MCF 10A (cell line): ENCODE results near the gene TTLL8. TPM values are rescaled to one million over a fixed set of nuclear protein-coding genes. Genes with fewer than 3 reads are reported as not detected.

Experiments used
- BruUV-seq: library from RNA; stranded (reverse); fragments of 400-500 nt; replicated peaks from 2 replicates; lab custom pipeline; 2021; lab: Mats Ljungman, UMichigan
- CTCF ChIA-PET: fragments of 300-600 bp; sonication (Branson Sonifier 250); formaldehyde crosslinking; extraction: SDS; loops from one replicate; lab custom pipeline; 2021; ENCODE audit warnings: antibody characterized with exemption, inconsistent platforms; lab: Yijun Ruan, JAX
- POLR2A ChIA-PET: fragments of 300-600, 350-650 bp; sonication (Branson Sonifier 250); formaldehyde crosslinking; extraction: SDS; loops from one replicate; lab custom pipeline; 2020; ENCODE audit warnings: antibody characterized with exemption, inconsistent platforms; lab: Yijun Ruan, JAX
- DNase-seq: peaks from one replicate; pipeline ENCODE4 v3.0.0-alpha.2; 2018; ENCODE audit not compliant: unreplicated experiment
- H3K27ac Mint-ChIP-seq: one replicate; pipeline ENCODE4 v1.8.0; 2022; ENCODE audit warnings: mild to moderate bottlenecking, low read depth, mixed read lengths; ENCODE audit not compliant: unreplicated experiment
- H3K27me3 Mint-ChIP-seq: one replicate; pipeline ENCODE4 v1.8.0; 2022; ENCODE audit warnings: mixed read lengths; ENCODE audit not compliant: insufficient read depth, unreplicated experiment
- H3K36me3 Mint-ChIP-seq: one replicate; pipeline ENCODE4 v1.8.0; 2022; ENCODE audit warnings: mild to moderate bottlenecking, moderate library complexity, mixed read lengths; ENCODE audit not compliant: insufficient read depth, unreplicated experiment
- H3K4me1 Mint-ChIP-seq: one replicate; pipeline ENCODE4 v1.8.0; 2022; ENCODE audit warnings: mixed read lengths; ENCODE audit not compliant: insufficient read depth, unreplicated experiment
- H3K4me3 Mint-ChIP-seq: one replicate; pipeline ENCODE4 v1.8.0; 2022; ENCODE audit warnings: mild to moderate bottlenecking, moderate library complexity, mixed read lengths; ENCODE audit not compliant: unreplicated experiment
- H3K9me3 Mint-ChIP-seq: one replicate; pipeline ENCODE4 v1.8.0; 2022; ENCODE audit warnings: mixed read lengths; ENCODE audit not compliant: unreplicated experiment
- intact Hi-C: fragments of 100-400 bp; cut with micrococcal nuclease; formaldehyde crosslinking; loops from 2 replicates; pipeline ENCODE4 v1.14.1; 2022
- total RNA-seq: library from RNA; stranded (reverse); gene quantifications from 2 replicates; pipeline ENCODE4 v1.2.3, GENCODE V29; 2022
- TF ChIP-seq, protein P1 (sequence below): fragments of 200-600 bp; IDR thresholded peaks from one replicate; pipeline ENCODE4 v1.8.0; 2022; ENCODE audit warnings: antibody characterized with exemption, mild to moderate bottlenecking; ENCODE audit not compliant: unreplicated experiment

TTLL8 gene
- total RNA-seq, 1 experiment from 2014 or later = not detected

DNA sequence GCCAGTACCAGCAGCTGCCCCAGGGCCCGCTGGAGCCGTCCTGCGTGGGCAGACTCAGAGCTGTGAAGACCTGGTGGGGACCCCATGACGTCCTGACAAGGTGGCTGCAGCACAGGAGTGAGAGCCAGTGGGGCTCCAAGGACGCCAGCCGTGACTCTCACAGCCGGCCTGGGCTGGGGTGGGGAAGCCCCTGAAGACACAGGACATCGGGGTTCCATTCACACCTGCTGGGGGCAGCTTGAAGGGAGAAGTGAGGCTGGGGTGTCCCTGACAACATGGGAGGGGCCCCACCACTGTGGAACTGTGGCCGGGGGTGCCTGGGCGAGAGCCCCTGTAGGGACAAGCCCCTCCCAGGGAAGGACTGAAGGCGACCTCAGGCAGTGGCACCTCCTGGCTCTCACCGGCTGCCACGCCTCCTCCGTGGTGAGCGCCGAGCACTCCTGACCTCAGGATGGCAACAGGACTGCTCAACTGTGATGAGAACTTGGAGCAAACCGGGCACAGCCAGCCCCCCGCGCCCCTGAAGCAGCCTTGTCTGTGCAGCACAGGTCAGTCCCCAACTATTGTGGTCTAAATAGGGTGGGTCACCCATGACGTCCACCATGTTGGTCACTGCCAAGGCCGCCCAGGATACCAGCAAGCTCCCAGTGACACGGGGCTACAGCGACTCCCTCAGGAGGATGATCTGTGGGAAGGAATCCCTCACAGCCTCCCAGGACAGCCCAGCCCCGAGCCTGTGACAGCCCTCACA is 22.8 kb downstream of the TTLL8 start:
- no peak for DNase-seq
- Mint-ChIP-seq H3K4me1 (no peaks in the 10 kb centered on the region), H3K9me3 (no peaks in the 10 kb centered on the region), H3K36me3 (no peaks in the 10 kb centered on the region), H3K27ac (no peak overlapping the region), H3K27me3 (no peaks in the 10 kb centered on the region), H3K4me3 (no peak overlapping the region)
- BruUV-seq = no TSS peak
- intact Hi-C loops = no loop called here
- ChIA-PET POLR2A (no interaction called here), CTCF (interaction anchor here (0.5 to 1.8 kb wide), 3 partner anchors 30 to 291 kb away, joined by 3 to 7 read pairs (median 6); no protein-coding TSS in a partner anchor)
- TF ChIP-seq, protein P1, sequence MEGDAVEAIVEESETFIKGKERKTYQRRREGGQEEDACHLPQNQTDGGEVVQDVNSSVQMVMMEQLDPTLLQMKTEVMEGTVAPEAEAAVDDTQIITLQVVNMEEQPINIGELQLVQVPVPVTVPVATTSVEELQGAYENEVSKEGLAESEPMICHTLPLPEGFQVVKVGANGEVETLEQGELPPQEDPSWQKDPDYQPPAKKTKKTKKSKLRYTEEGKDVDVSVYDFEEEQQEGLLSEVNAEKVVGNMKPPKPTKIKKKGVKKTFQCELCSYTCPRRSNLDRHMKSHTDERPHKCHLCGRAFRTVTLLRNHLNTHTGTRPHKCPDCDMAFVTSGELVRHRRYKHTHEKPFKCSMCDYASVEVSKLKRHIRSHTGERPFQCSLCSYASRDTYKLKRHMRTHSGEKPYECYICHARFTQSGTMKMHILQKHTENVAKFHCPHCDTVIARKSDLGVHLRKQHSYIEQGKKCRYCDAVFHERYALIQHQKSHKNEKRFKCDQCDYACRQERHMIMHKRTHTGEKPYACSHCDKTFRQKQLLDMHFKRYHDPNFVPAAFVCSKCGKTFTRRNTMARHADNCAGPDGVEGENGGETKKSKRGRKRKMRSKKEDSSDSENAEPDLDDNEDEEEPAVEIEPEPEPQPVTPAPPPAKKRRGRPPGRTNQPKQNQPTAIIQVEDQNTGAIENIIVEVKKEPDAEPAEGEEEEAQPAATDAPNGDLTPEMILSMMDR = no peak

DNA sequence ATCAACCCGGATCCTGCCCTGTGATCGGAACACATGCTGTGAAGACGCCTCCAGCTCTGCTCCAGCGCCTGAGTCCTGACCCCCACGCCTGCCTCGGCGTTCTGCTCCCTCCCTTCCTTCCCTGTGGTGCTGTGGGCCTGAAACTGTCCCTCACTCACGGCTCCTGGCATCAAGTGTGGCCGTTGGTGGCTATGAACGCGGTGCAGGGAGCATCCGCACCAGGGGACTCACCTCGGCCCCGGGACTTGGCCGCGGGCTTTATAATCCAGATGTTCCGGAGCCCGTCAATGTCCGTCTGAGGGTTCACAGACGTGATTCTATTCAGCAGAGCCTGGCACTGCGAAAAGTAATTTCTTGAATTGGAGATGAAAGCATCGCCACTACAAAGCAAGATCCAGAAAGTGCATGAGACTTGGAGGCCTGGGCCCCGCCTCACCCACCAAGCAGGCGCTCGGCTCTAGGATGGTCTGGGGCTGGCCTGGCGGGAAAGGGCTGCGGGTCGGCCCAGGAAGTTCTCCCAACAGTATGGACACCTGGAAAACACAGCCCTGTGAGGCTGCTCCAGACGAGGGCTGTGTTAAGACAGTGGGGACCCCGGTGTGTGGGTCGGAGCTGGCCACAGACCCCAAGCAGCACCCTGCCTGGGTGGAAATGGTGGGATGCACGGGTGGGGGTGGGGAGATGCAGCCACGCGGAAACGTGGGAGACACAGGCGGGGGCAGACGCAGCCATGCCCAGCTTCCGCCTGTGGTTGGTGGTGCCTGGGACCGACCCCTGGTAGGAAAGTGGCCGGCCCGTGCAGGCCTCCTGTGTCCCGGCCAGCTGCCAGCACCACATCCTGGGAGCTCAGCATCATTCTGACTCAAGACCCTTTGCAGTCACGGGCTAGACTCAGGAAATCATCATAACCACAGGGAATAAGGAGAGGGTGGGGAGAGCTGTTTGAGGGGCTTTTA is 23.7 kb downstream of the TTLL8 start:
- Mint-ChIP-seq H3K4me1 (no peaks in the 10 kb centered on the region), H3K27me3 (no peaks in the 10 kb centered on the region), H3K36me3 (no peaks in the 10 kb centered on the region), H3K4me3 (no peak overlapping the region), H3K9me3 (no peaks in the 10 kb centered on the region), H3K27ac (no peak overlapping the region)
- ChIA-PET CTCF (interaction anchor here (0.5 to 1.8 kb wide), 2 partner anchors 29 to 104 kb away, joined by 6 to 7 read pairs; no protein-coding TSS in a partner anchor), POLR2A (no interaction called here)
- no TSS peak for BruUV-seq
- intact Hi-C loops = no loop called here
- no peak for DNase-seq
- TF ChIP-seq, protein P1 = no peak

DNA sequence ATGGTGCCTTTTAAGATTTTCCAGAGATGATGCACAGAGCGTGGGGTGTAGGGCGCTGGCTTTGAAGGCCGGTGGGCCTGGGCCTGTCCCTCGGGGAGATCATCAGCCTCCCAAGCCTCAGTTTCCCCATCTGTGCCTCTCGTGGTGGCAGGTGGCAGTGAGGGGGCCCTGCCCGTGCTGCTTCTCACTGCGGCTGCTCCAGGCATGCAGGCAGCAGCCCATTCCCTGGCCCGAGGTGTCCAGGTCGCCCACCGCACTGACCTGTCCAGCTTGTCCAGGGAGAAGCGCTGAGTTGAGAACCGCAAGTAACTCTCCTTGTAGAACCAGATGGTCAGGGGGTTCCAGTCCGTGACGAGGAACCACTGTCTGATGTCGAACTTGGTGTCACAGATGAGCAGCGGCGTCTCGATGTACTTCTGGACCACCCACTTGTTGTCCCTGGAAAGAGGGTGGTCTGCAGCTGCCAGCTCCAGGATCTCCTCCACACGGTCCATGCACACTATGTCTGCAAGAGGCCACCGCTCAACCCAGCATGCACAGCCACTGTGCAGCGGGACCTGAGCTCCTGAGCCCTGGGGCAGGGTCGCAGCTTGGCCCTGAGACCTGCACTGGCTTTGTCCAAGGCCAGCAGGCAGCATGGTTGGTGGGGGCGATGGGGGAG is 25.0 kb downstream of the TTLL8 start:
- ChIA-PET CTCF (interaction anchor here (0.7 kb wide), 1 partner anchor 110 kb away, joined by 3 read pairs; no protein-coding TSS in a partner anchor), POLR2A (no interaction called here)
- TF ChIP-seq, protein P1 = no peak
- DNase-seq = no peak
- Mint-ChIP-seq H3K27ac (no peak overlapping the region), H3K27me3 (no peaks in the 10 kb centered on the region), H3K36me3 (no peaks in the 10 kb centered on the region), H3K9me3 (no peaks in the 10 kb centered on the region), H3K4me3 (no peak overlapping the region), H3K4me1 (peaks cover 2% of the 10 kb centered on the region)
- no TSS peak for BruUV-seq
- intact Hi-C loops = no loop called here
